ENCODE data around the gene EHD1.

The EHD1 gene

DNA sequence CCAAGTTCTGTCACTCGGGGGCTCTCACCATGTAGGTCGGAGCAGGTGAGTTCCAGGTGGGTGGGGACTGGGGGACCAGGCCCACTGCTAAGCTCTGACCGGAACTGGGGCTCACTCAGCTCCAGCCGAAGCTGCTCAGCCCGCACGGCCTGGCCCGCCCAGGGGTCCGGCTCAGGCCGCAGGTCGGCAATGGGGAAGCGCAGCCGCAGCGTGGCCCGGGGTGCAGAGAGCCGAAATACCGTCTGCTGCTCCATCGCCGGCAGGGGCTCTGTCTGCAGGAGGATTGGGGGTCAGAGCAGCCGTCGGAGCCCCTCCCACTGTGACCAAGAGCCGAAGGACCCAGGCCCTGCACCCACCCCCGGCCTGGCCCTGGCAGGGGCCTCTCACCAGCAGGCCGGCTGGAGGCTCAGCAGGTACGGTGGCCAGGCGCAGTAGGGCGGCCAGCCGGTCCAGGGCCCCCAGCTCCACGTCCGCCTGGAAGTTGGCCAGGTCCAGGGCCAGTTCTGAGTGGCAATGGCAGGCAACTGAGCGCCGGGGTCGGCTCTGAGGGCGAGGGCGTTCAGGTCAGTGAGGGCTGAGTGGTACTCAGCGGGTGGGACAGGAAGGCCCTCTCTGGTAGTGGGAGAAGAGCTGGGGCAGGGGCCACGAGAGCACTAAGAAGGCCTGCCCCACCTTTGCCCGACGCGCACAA lies 31.4 kb upstream of the EHD1 start:
- H3K36me3 ChIP-seq (ENCODE audit: insufficient read depth, low read length), result no peaks in the 10 kb centered on the region

DNA sequence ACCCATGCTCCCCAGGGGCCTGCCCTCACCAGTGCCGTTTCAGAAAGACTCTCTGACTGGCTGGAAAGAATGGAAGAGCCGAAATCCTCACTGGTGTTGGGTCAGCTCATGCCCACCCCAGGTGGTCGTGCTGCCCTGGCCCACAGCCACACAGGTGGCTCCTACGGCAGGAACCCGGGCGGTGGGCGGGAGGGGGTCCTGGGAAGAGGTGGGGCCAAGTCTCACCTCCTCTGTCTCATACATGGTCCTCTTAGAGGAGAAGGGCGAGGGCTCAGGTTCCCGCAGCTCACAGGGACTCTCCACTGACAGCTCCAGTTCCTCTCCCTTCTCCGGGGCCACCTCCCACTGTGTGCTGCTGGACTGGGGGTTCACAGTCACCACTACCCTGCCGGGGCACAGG lies 30.3 kb upstream of the EHD1 start:
- H3K27me3 ChIP-seq (ENCODE audit: insufficient read depth, low read length), result no peaks in the 10 kb centered on the region
- H3K27ac ChIP-seq (ENCODE audit: low read depth, low read length), result no peak overlapping the region
- H3K4me1 ChIP-seq (ENCODE audit: control insufficient read depth, insufficient read depth, low read length, unreplicated experiment), result no peaks in the 10 kb centered on the region
- no peak overlapping the region for H2AFZ ChIP-seq (ENCODE audit: low read length, unreplicated experiment)
- H3K36me3 ChIP-seq (ENCODE audit: insufficient read depth, low read length), result no peaks in the 10 kb centered on the region
- H3K79me2 ChIP-seq (ENCODE audit: control insufficient read depth, insufficient read depth, low read length, unreplicated experiment), result no peaks in the 10 kb centered on the region
- no peak overlapping the region for H3K4me3 ChIP-seq (ENCODE audit: low read depth, low read length)

More for the DNA sequence above, 31.4 kb upstream of the EHD1 start:
- Histone ChIP-seq H3K79me2 (ENCODE audit: control insufficient read depth, insufficient read depth, low read length, unreplicated experiment) (no peaks in the 10 kb centered on the region), H3K4me1 (ENCODE audit: control insufficient read depth, insufficient read depth, low read length, unreplicated experiment) (no peaks in the 10 kb centered on the region), H3K27me3 (ENCODE audit: insufficient read depth, low read length) (no peaks in the 10 kb centered on the region), H2AFZ (ENCODE audit: low read length, unreplicated experiment) (no peak overlapping the region), H3K27ac (ENCODE audit: low read depth, low read length) (no peak overlapping the region), H3K4me3 (ENCODE audit: low read depth, low read length) (no peak overlapping the region)

DNA sequence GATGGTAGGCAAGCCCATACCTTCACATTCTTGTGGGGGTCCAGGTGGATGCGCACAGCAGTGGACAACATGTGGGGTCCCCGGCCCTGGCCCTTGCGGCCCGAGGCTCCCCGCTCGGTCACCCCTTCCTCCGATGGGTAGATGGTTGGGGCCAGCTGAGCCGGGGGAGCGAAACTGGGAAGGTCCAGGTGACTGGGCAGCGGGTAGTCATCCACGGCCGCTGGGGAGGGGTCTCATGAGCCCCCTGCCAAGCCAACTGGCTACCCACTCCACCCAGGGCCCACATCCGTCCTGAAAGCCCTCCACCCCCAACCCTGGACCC lies 27.9 kb upstream of the EHD1 start:
- no peak overlapping the region for H3K4me3 ChIP-seq (ENCODE audit: low read depth, low read length)
- H3K36me3 ChIP-seq (ENCODE audit: insufficient read depth, low read length), result no peaks in the 10 kb centered on the region
- H2AFZ ChIP-seq (ENCODE audit: low read length, unreplicated experiment), result no peak overlapping the region
- H3K27me3 ChIP-seq (ENCODE audit: insufficient read depth, low read length), result no peaks in the 10 kb centered on the region
- H3K4me1 ChIP-seq (ENCODE audit: control insufficient read depth, insufficient read depth, low read length, unreplicated experiment), result no peaks in the 10 kb centered on the region
- H3K79me2 ChIP-seq (ENCODE audit: control insufficient read depth, insufficient read depth, low read length, unreplicated experiment), result no peaks in the 10 kb centered on the region
- no peak overlapping the region for H3K27ac ChIP-seq (ENCODE audit: low read depth, low read length)

DNA sequence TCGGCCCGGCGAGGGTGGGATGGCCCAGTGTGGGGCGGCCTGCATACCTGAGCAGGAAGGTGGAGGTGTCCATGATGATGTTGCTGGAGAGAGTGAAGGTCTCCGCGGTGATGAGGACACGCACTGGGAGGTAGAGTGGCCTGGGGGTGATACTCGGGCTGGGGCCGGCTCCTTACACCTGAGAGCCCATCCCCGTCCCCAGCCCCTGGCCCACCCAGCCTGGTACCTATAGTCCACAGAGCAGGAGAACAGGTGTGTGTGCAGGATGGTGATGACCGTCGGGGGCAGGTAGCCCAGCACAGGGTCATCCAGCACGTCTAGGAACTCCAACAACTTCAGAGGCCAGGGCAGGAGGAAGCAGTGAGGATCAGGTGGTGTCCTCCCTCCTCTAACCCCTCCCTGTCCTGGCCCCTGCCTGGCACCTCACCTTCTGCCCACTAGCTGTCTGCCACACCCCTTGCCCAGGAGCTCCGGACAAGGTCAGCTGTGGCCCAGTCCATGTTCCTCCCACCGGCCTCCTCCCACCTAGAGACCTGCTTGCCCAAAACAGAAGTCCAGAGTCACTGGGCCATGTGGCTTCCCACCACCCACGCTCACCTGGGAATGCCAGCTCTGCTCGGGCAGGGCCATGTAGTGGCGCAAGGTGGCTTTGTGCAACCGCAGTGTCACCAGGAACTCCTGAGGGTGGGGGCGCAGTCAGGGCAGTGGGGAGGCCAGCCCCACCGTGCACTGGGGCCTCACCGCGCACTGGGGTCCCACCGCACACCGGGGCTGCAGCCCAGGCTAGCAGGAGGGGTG lies 27.3 kb upstream of the EHD1 start:
- Histone ChIP-seq H3K4me1 (ENCODE audit: control insufficient read depth, insufficient read depth, low read length, unreplicated experiment) (no peaks in the 10 kb centered on the region), H3K36me3 (ENCODE audit: insufficient read depth, low read length) (no peaks in the 10 kb centered on the region), H3K27ac (ENCODE audit: low read depth, low read length) (no peak overlapping the region)

DNA sequence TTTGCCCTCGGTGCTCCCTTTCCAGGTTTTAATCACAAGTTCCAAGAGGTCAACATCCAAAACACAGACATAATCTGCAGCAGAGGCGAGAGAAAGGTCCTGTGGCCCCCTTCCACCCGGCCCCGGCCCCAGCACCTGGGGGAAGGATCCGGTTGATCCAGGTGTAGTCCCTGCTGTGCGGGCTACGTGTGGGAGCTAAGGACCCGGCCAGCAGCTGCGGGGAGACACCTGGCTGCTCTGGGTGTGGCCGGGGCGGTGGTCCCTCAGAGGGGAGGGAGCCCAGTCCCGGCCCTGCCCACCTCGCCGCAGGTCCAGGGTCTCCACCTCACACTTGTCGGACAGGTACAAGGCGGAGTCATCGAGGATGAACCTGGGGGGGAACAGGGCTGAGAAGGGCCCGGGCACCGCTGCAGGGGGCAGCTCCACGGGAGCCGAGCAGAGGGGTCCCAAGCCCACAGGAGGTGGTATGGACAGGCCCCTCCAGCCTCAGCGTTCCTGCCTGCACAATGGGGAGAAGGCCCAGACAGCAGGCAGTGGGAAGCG lies 24.9 kb upstream of the EHD1 start:
- Histone ChIP-seq H2AFZ (ENCODE audit: low read length, unreplicated experiment) (no peak overlapping the region), H3K27me3 (ENCODE audit: insufficient read depth, low read length) (no peaks in the 10 kb centered on the region), H3K36me3 (ENCODE audit: insufficient read depth, low read length) (no peaks in the 10 kb centered on the region), H3K4me1 (ENCODE audit: control insufficient read depth, insufficient read depth, low read length, unreplicated experiment) (no peaks in the 10 kb centered on the region), H3K79me2 (ENCODE audit: control insufficient read depth, insufficient read depth, low read length, unreplicated experiment) (no peaks in the 10 kb centered on the region), H3K27ac (ENCODE audit: low read depth, low read length) (no peak overlapping the region), H3K4me3 (ENCODE audit: low read depth, low read length) (no peak overlapping the region)

More for the DNA sequence above, 27.3 kb upstream of the EHD1 start:
- Histone ChIP-seq H2AFZ (ENCODE audit: low read length, unreplicated experiment) (no peak overlapping the region), H3K79me2 (ENCODE audit: control insufficient read depth, insufficient read depth, low read length, unreplicated experiment) (no peaks in the 10 kb centered on the region), H3K4me3 (ENCODE audit: low read depth, low read length) (no peak overlapping the region), H3K27me3 (ENCODE audit: insufficient read depth, low read length) (no peaks in the 10 kb centered on the region)

DNA sequence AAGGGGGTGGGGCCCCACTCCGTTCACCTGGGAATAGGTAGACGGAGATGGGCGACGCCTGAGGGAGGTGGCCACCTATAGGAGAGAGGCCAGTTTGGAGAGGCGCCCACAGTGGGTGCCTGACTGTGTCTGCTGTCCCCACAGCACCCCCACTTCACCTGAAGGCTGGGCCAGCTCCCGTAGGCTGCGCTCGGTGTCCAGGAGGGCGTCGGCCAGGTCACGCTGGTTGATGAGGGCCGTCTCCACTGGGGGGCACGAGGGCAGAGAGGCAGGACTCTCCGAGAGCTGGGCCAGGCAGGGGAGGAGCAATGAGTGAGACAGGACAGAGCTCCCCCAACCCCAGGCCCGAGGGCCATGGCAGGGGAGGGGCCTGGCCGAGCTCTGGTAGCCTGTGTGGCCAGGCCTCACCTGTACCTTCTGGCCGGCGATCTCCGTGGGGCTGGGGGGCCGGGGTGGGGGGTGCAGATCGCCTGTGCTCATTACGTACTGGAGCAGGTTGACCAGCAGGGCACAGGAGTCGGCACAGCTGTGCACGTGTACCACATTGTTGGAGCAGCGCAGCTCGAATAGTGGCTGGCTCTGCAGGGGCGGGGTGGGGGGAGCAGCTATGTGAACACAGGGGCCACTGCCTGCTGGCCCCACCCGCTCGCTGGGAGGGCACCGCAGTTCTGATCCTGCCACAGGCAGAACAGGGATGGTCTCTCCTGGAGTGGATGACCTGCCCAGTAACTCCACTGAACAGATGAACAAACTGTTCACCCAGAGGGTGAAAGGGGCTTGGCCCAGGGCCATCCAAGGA lies 23.9 kb upstream of the EHD1 start:
- H2AFZ ChIP-seq (ENCODE audit: low read length, unreplicated experiment), result no peak overlapping the region
- H3K4me1 ChIP-seq (ENCODE audit: control insufficient read depth, insufficient read depth, low read length, unreplicated experiment), result no peaks in the 10 kb centered on the region
- H3K27ac ChIP-seq (ENCODE audit: low read depth, low read length), result no peak overlapping the region
- H3K79me2 ChIP-seq (ENCODE audit: control insufficient read depth, insufficient read depth, low read length, unreplicated experiment), result no peaks in the 10 kb centered on the region
- H3K27me3 ChIP-seq (ENCODE audit: insufficient read depth, low read length), result no peaks in the 10 kb centered on the region
- H3K36me3 ChIP-seq (ENCODE audit: insufficient read depth, low read length), result no peaks in the 10 kb centered on the region
- no peak overlapping the region for H3K4me3 ChIP-seq (ENCODE audit: low read depth, low read length)

DNA sequence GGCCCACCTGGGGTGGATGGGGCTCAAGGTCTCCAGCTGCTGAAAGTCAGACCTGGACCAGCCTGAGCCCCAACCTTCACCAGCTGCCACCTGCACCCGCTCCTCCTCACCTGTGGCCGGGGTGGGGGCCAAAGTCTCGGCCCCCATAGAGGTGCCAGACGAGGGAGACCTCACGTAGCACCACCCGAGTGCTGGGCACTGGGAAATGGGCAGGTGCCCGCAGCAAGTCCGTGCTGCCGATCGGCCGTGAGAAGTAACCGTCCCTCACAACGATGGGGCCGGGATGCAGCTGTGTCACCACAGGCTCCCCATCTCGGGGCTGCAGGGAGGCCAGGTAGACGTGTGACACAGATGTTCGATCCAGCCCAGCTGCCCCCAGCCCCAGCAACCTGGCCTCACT lies 22.4 kb upstream of the EHD1 start:
- Histone ChIP-seq H3K4me1 (ENCODE audit: control insufficient read depth, insufficient read depth, low read length, unreplicated experiment) (no peaks in the 10 kb centered on the region), H3K79me2 (ENCODE audit: control insufficient read depth, insufficient read depth, low read length, unreplicated experiment) (no peaks in the 10 kb centered on the region), H2AFZ (ENCODE audit: low read length, unreplicated experiment) (no peak overlapping the region), H3K27me3 (ENCODE audit: insufficient read depth, low read length) (no peaks in the 10 kb centered on the region), H3K36me3 (ENCODE audit: insufficient read depth, low read length) (no peaks in the 10 kb centered on the region), H3K4me3 (ENCODE audit: low read depth, low read length) (no peak overlapping the region), H3K27ac (ENCODE audit: low read depth, low read length) (no peak overlapping the region)

DNA sequence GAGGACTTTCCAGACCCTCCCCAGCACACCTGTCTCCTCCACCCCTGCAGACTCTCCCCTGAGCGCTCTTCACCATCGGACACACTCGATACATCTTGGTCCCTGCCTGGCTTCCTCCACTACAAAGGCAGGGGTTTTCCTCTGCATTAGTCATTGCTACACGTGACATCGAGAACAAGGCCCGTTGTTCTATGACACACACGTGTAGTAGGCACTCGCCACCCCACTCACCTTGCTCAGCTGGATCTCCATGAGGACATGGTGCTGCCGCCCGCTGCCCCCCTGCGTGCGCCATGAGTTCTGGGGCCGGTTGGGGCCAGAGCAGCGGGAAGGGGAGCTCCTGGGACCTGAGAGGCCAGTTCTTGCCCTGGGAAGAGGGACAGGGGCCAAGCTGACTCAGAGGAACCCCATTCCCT lies 21.9 kb upstream of the EHD1 start:
- Histone ChIP-seq H3K4me3 (ENCODE audit: low read depth, low read length) (no peak overlapping the region), H3K27me3 (ENCODE audit: insufficient read depth, low read length) (no peaks in the 10 kb centered on the region), H2AFZ (ENCODE audit: low read length, unreplicated experiment) (no peak overlapping the region), H3K27ac (ENCODE audit: low read depth, low read length) (no peak overlapping the region), H3K4me1 (ENCODE audit: control insufficient read depth, insufficient read depth, low read length, unreplicated experiment) (no peaks in the 10 kb centered on the region), H3K36me3 (ENCODE audit: insufficient read depth, low read length) (no peaks in the 10 kb centered on the region), H3K79me2 (ENCODE audit: control insufficient read depth, insufficient read depth, low read length, unreplicated experiment) (no peaks in the 10 kb centered on the region)

DNA sequence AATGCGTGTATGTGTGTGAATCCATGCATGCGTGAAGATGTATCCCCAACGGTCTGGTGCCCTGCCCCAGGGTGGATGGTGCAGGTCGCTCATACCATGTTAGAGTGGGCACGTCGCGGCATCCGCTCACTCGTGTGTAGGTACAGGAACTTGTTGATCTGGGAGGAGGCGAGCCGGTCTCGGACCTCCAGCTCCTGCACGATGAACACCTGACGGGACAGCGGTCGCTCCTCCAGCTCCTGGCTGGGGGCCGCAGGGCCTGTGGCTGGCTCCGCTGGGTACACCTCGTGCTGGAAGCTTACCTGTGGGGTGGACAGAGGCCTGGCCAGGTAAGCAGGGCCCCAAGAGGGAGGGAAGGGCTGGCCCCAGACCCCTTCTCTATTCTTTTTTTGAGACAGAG lies 20.1 kb upstream of the EHD1 start:
- Histone ChIP-seq H3K4me1 (ENCODE audit: control insufficient read depth, insufficient read depth, low read length, unreplicated experiment) (no peaks in the 10 kb centered on the region), H3K79me2 (ENCODE audit: control insufficient read depth, insufficient read depth, low read length, unreplicated experiment) (no peaks in the 10 kb centered on the region), H3K27me3 (ENCODE audit: insufficient read depth, low read length) (no peaks in the 10 kb centered on the region), H3K27ac (ENCODE audit: low read depth, low read length) (no peak overlapping the region), H2AFZ (ENCODE audit: low read length, unreplicated experiment) (no peak overlapping the region), H3K4me3 (ENCODE audit: low read depth, low read length) (no peak overlapping the region), H3K36me3 (ENCODE audit: insufficient read depth, low read length) (no peaks in the 10 kb centered on the region)

DNA sequence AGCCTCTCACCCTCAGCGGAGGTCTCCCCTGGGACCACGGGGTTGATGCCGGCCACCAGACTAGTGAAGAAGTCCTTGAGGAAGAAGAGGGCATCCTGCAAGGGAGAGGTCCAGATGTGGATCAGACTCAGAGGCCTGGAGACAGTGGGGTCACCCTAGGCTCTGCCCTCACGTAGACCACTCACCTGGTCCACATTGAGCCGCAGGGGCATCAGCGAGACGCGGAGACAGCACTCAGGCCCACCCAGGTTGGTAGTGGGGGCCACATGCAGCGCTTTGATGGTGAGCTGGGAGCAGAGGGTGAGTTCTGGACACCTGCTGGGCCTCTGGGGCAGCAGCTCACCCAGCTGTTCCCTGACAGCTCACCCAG lies 19.6 kb upstream of the EHD1 start:
- Histone ChIP-seq H3K27ac (ENCODE audit: low read depth, low read length) (no peak overlapping the region), H3K27me3 (ENCODE audit: insufficient read depth, low read length) (no peaks in the 10 kb centered on the region), H3K79me2 (ENCODE audit: control insufficient read depth, insufficient read depth, low read length, unreplicated experiment) (no peaks in the 10 kb centered on the region), H3K4me3 (ENCODE audit: low read depth, low read length) (no peak overlapping the region), H3K4me1 (ENCODE audit: control insufficient read depth, insufficient read depth, low read length, unreplicated experiment) (no peaks in the 10 kb centered on the region), H2AFZ (ENCODE audit: low read length, unreplicated experiment) (no peak overlapping the region), H3K36me3 (ENCODE audit: insufficient read depth, low read length) (no peaks in the 10 kb centered on the region)

Measured in ACC112 (cell line).